DND-41 (cell line): ENCODE data around the gene MICU2.

Source experiments
- CTCF ChIP-seq: IDR thresholded peaks from 2 replicates; pipeline ENCODE4 v1.5.1; 2012; ENCODE audit warnings: borderline replicate concordance, low read length, moderate library complexity, mild to moderate bottlenecking; ENCODE audit not compliant: poor library complexity, severe bottlenecking; ENCODE audit errors: extremely low read depth
- EZH2 ChIP-seq: IDR thresholded peaks from 3 replicates; pipeline ENCODE4 v1.6.1; 2012; ENCODE audit warnings: borderline replicate concordance, low read depth, mild to moderate bottlenecking, moderate library complexity, low read length, inconsistent platforms; ENCODE audit not compliant: severe bottlenecking

GRCh38 chr13:21576426-21576825 lies 27.5 kb downstream of the MICU2 start:
- TF ChIP-seq EZH2, result no peak
- TF ChIP-seq CTCF, result no peak
